GM12864 (cell line): ENCODE results near the gene C3orf20.

Experiments used
- DNase-seq: peaks from one replicate; pipeline ENCODE4 v3.0.0-alpha.2; 2011; ENCODE audit warnings: low read depth
- H3K4me3 ChIP-seq: 2 replicates; pipeline ENCODE4 v1.5.1; 2011; ENCODE audit warnings: mild to moderate bottlenecking, low read depth, low read length, control low read depth
- CTCF ChIP-seq: IDR thresholded peaks from 2 replicates; pipeline ENCODE4 v1.5.1; 2011; ENCODE audit warnings: low read depth, mild to moderate bottlenecking, moderate library complexity, low read length, control low read depth, inconsistent platforms; ENCODE audit errors: missing control alignments

The C3orf20 gene

GRCh38 chr3:14631687-14632441, 43.1 kb upstream of the C3orf20 start:
- DNase-seq: no peak
- H3K4me3 ChIP-seq: no peak overlapping the region
- no peak for TF ChIP-seq CTCF

- H3K4me3 ChIP-seq: no peak overlapping the region
- no peak for TF ChIP-seq CTCF
- no peak for DNase-seq
Observed at GRCh38 chr3:14632442-14632930, 42.5 kb upstream of the C3orf20 start.

GRCh38 chr3:14633417-14633816, 41.5 kb upstream of the C3orf20 start:
- H3K4me3 ChIP-seq: no peak overlapping the region
- DNase-seq: no peak
- TF ChIP-seq CTCF: no peak

GRCh38 chr3:14633819-14634424, 41.0 kb upstream of the C3orf20 start:
- DNase-seq: peak; percentile 45
- no peak overlapping the region for H3K4me3 ChIP-seq
- TF ChIP-seq CTCF: peak; percentile 93

GRCh38 chr3:14634763-14635400, 40.1 kb upstream of the C3orf20 start:
- TF ChIP-seq CTCF: no peak
- DNase-seq: no peak
- no peak overlapping the region for H3K4me3 ChIP-seq

- H3K4me3 ChIP-seq: no peak overlapping the region
- DNase-seq: no peak
Observed at GRCh38 chr3:14636496-14637087, 38.3 kb upstream of the C3orf20 start.

More at GRCh38 chr3:14636496-14637087, 38.3 kb upstream of the C3orf20 start:
- TF ChIP-seq CTCF: no peak
